Activated CD4-positive, CD25-positive, alpha-beta regulatory T cell treated with anti-CD3 and anti-CD28 coated beads, Interleukin-2, amount 50 U/mL, for 72 hours (primary cell): Measurements from ENCODE around the gene ZNF433.
A peak's percentile ranks its signal among the peaks of the same experiment; 100 is the strongest.
"Not testable (repeated sequence)": the region's sequence is repeated elsewhere in the genome, so short reads cannot be mapped to it uniquely, and the experiment has no call there.

Experiments used
- DNase-seq: peaks from one replicate; pipeline ENCODE4 v3.0.0; 2021

The ZNF433 gene

GRCh38 chr19:12035220-12036172 lies at the start of gene ZNF433:
Gene ZNF433 (minus strand): TSS chr19:12035679. CDS start chr19:12035539, 140 bp downstream.
- DNase-seq: peak; percentile 85

- not testable (repeated sequence) for DNase-seq
These were observed 47.9 kb upstream of the ZNF433 start for GRCh38 chr19:12083336-12083735.

GRCh38 chr19:12077375-12077774 lies 41.9 kb upstream of the ZNF433 start:
- no peak for DNase-seq

DNA sequence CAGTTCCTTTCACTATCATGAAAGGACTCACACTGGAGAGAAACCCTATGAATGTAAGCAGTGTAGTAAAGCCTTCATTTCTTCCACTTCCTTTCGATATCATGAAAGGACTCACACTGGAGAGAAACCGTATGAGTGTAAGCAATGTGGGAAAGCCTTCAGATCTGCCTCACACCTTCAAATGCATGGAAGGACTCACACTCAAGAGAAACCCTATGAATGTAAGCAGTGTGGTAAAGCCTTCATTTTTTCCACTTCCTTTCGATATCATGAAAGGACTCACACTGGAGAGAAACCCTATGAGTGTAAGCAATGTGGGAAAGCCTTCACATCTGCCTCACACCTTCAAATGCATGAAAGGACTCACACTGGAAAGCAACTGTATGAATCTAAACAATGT lies 40.9 kb upstream of the ZNF433 start:
- DNase-seq: not testable (repeated sequence)

- DNase-seq: no peak
These were observed 40.2 kb upstream of the ZNF433 start for GRCh38 chr19:12075538-12076139.

GRCh38 chr19:12064590-12065538 lies 29.4 kb upstream of the ZNF433 start, which contains the start of gene ZNF844:
Gene ZNF844 (plus strand): TSS chr19:12064731. CDS start chr19:12064874, 143 bp downstream.
- peak; percentile 89 for DNase-seq

DNA sequence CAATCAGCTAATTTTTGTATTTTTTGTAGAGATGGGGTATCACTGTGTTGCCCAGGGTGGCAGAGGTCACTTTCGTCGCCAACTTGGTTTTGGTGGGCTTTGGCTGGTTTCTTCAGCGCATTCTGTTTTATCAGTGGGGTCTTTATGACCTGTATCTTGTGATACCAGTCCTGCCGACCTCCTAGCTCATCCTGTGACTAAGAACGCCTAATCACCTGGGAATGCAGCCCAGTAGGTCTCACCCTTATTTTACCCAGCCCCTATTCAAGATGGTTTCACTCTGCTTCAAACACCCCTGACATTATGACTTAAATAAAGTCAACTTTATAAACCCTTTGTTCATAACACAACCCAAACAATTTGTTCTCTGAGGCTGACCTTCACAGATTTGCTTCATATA lies 20.3 kb upstream of the ZNF433 start:
- no peak for DNase-seq

DNA sequence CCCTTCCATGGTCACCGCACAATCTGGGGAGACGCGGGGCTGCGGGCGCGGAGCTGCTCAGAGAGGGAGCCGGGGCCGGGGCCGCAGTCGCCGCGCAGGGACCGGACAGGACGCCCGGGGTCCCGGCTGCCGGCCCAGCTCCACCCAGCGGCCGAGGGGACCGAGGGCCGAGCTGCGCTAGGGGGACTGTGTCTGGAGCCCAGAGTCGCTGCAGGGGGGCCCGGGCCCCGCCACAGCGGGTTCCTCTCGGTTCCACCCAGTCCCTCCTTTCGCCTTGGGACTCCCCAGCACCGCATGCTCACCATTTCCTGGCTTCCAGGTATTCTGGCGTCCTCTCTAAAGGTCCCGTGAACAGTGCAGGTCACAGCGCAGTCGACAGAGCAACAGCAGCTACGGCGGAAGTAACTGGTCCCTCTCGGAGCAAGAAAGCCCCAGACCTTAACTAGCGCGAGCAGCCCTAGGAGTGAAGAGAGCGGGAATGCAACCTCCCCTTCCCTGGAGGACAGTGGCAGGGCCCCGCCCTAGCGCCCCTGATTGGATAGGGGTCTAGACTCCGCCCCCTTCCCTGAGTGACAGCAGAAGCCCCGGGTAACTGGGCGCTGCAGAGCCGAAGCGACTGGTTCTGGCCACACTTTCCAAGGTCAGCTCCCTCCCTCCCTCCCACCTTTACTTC lies 17.2 kb upstream of the ZNF433 start, which contains the start of gene ZNF878:
TSS of gene ZNF878 (minus strand) at position 465 of the 673 bp plus-strand sequence. CDS start at position 305, 160 bp downstream.
- DNase-seq: peak; percentile 60

DNA sequence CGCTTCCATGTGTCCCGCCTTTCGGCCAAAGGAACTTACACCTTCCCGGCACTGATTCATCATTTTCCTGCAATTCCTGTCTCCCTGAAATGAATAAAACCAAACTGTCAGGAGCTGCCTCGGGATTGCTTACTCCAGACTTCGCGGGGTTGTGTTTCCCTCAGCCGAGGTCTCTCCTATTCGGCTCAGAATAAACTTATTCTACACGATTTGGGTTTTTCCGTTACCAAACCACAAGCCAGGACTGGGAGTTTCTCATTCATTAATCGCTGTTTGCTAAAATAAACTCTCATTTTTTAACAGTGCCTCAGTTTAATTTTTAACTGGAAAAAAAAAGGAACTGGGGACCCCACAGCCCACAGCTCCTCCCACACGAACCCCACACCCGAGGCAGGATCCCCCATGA lies 16.6 kb upstream of the ZNF433 start:
- no peak for DNase-seq

DNA sequence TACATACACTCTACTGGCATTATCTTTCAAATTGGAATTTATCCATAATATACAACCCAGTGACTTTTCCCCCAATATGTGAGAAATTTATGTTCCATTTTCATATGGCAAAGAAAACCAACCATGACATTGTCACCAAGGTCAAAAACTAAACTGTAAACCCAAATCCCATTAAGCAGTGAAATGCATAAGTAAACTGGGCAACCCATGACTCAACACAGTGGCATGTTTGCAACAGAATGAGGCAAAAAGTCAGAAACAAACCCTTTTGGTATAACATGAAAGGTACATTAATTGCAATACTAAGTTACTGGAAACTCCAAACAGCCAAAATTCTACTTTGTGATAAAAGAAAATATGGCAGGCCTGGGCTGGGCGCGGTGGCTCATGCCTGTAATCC lies 12.4 kb upstream of the ZNF433 start:
- no peak for DNase-seq

DNA sequence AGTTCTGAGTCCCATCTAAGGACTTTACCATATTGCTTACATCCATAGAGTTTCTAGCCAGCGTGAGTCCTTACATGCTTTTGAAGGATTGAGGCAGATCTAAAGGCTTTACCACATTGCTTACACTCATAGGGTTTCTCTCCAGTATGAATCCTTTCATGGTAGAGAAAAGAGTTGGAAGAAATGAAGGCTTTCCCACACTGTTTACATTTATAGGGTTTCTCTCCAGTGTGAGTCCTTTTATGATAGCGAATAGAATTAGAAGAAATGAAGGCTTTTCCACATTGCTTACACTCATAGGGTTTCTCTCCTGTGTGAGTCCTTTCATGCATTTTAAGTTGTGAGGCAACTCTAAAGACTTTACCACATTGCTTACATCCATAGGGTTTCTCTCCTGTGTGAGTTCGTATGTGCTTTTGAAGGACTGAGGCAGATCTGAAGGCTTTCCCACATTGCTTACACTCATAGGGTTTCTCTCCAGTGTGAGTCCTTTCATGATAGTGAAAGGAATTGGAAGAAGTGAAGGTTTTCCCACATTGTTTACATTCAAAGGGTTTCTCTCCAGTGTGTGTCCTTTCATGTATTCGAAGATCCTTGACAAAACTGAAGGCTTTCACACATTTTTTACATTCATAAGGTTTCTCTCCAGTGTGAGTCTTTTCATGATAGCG lies 8.4 kb upstream of the ZNF433 start:
- DNase-seq: no peak

DNA sequence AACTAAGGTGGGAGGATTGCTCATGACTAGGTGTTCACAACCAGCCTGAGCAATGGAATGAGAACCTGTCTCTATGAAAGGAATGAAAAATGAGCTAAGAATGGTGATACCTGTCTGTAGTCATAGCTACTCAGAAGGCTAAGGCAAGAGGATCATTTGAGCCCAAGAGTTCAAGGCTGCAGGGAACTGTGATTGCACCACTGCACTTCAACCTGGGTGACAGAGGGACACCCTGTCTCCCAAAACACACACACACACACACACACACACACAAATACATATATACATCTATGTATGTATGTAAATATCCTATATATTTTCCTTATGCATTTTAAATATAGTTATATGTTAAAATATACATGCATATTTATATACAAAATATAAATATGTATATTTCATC lies 7.4 kb upstream of the ZNF433 start:
- DNase-seq: no peak

- no peak for DNase-seq
These were observed 859 bp downstream of the ZNF433 start for GRCh38 chr19:12034620-12035019.

GRCh38 chr19:12034198-12034597 lies 1.3 kb downstream of the ZNF433 start:
- no peak for DNase-seq

DNA sequence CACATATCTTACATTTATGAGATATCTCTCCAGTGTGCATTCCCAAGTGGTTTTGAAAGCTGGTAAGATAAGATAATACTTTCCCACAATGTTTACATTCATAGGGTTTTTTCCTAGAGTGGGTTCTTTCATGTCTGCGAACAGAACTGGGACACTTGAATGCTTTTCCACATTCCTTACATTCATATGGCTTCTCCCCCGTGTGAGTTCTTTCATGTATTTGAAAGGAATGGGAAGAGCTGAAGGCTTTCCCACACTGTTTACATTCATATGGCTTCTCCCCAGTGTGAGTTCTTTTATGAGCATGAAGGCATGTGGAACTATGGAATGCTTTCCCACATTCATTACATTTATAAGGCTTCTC lies 19.7 kb downstream of the ZNF433 start:
- no peak for DNase-seq

GRCh38 chr19:12015015-12015752 lies 20.3 kb downstream of the ZNF433 start:
- DNase-seq: no peak

DNA sequence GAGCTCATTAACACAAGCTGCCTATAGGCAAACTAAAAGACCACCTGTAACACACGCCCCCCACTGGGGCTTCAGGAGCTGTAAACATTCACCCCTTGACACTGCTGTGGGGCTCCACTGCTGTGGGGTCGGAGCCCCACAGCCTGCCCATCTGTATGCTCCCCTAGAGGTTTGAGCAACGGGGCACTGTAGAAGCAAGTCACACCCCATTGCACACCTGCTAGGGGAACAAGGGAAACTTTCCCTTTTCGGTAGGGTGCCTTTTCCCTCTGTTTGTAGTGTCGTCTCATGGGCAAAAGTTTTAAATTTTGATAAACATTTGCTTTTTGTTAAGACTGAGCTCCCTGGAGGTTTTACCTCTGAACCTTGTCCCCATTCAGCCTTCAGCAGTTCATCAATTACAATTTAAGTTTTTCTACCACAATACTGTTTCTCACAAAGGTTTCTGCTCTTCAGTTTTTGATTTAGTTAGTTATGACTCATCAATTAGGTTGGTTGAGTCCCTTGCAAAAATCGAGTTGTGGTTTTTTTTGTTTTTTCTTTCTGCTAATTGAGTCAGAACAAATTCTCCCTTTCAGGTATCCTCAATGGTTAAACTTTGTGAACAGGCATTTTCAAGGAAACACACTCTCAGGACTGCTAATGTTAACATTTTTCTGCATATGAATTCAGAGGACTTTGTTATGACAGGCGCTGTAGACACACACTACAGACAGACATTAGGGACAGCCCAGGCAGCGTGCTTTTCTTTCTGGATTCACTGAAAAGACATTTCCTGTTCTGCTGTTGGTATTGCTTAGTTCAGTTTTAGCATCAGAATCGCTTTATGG lies 35.1 kb downstream of the ZNF433 start:
- DNase-seq: no peak

DNA sequence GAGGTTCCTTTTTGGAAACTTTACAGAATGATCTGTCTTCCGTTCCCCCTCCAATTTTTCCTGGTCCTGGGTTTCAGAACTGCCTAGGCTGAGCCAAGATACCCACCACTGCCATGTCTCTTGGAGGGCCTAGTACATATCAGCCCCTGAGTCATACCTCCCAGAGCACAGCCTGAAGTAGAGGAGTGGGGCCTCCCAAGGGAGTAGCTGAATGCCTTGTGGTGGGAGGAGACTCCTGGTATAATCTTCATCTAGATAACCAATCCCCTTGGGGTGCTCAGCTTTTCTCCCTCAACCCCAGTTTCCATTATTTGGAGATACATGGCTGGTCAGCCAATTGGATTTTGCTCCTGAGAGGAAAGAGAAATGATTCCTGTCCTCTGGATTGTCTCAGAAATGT lies 40.3 kb downstream of the ZNF433 start:
- no peak for DNase-seq

DNA sequence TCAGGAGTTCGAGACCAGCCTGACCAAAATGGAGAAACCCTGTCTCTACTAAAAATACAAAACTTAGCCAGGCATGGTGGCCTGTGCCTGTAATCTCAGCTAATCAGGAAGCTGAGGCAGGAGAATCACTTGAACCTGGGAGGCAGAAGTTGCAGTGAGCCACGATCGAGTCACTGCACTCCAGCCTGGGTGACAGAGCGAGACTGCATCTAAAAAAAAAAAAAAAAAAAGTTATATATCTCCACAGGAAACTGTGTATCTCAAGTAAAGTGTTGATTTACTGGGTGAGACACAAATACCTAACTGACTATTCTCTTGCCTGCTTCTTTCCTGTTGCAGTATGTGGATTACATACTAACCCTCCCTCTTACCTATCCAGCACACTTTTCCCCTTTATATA lies 43.6 kb downstream of the ZNF433 start:
- not testable (repeated sequence) for DNase-seq

DNA sequence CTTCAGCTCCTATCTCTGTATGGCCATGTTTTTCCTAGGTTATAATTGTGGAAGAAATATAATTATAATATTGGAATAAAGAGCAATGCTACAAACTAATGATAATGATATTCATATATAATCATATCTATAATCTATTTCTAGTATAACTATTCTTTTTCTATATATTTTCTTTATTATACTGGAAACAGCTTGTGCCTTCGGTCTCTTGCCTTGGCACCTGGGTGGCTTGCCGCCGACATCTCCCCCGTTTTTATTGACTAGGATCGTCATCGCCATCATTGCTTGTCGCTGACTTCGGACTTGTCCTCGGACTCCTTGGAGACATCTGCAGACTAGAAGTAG lies 46.4 kb downstream of the ZNF433 start:
- DNase-seq: no peak
